Measurements from ENCODE around the gene ANO2. TPM values are rescaled to one million over a fixed set of nuclear protein-coding genes. Genes with fewer than 3 reads are reported as not detected.
"Not testable (repeated sequence)": the region's sequence is repeated elsewhere in the genome, so short reads cannot be mapped to it uniquely, and the experiment has no call there.

Gene ANO2
- polyA plus RNA-seq, 2 donors = 1.3 to 1.4 TPM

GRCh38 chr12:5548152-5548943 lies 396.7 kb downstream of the ANO2 start:
- 68 to 80% methylated on average over 8 of the region's 8 CpGs for WGBS, 2 donors
- Histone ChIP-seq H3K27me3 (ENCODE audit: control insufficient read depth in 1 of 2, insufficient read depth in 2 of 2, low read length in 2 of 2) (no peaks in the 10 kb centered on the region), H3K9me3 (ENCODE audit: control insufficient read depth in 2 of 2, insufficient read depth in 1 of 2, low read depth in 1 of 2, low read length in 1 of 2) (no peaks in the 10 kb centered on the region), H3K27ac (ENCODE audit: low read depth in 2 of 2, low read length in 1 of 2) (no peak overlapping the region), H3K36me3 (ENCODE audit: control insufficient read depth in 2 of 2, insufficient read depth in 2 of 2, low read length in 1 of 2) (no peaks in the 10 kb centered on the region), H3K4me3 (ENCODE audit: low read depth in 1 of 2, low read length in 2 of 2) (no peak overlapping the region), H3K4me1 (ENCODE audit: control insufficient read depth in 2 of 2, insufficient read depth in 2 of 2, low read length in 1 of 2) (no peaks in the 10 kb centered on the region)

- Histone ChIP-seq H3K27me3 (ENCODE audit: control insufficient read depth in 1 of 2, insufficient read depth in 2 of 2, low read length in 2 of 2) (no peaks in the 10 kb centered on the region), H3K9me3 (ENCODE audit: control insufficient read depth in 2 of 2, insufficient read depth in 1 of 2, low read depth in 1 of 2, low read length in 1 of 2) (no peaks in the 10 kb centered on the region), H3K36me3 (ENCODE audit: control insufficient read depth in 2 of 2, insufficient read depth in 2 of 2, low read length in 1 of 2) (no peaks in the 10 kb centered on the region), H3K27ac (ENCODE audit: low read depth in 2 of 2, low read length in 1 of 2) (no peak overlapping the region), H3K4me1 (ENCODE audit: control insufficient read depth in 2 of 2, insufficient read depth in 2 of 2, low read length in 1 of 2) (no peaks in the 10 kb centered on the region), H3K4me3 (ENCODE audit: low read depth in 1 of 2, low read length in 2 of 2) (no peak overlapping the region)
- 88 to 89% methylated on average over 6 of the region's 6 CpGs for WGBS, 2 donors
These were observed 398.4 kb downstream of the ANO2 start for GRCh38 chr12:5546616-5547015.

DNA sequence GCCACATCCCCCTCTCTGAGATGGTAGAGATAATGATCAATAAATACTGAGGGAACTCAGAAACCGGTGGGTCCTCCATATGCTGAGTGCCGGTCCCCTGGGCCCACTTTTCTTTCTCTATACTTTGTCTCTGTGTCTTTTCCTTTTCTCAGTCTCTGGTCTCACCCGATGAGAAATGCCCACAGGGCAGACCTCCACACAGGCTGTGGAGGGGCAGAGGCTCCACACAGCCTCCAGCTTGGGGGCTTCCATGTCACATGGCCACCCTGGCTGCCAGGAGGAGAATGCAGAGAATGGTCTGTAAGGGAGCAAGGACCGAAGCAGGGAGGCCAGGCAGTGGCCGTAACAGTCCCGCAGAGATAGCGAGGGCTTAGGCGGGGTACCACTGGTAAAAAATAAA lies 407.3 kb downstream of the ANO2 start:
- H3K4me3 ChIP-seq (ENCODE audit: low read depth in 1 of 2, low read length in 2 of 2) = no peak overlapping the region
- no peaks in the 10 kb centered on the region for H3K9me3 ChIP-seq (ENCODE audit: control insufficient read depth in 2 of 2, insufficient read depth in 1 of 2, low read depth in 1 of 2, low read length in 1 of 2)
- WGBS, 2 donors = 88 to 92% methylated on average over 8 of the region's 8 CpGs
- H3K36me3 ChIP-seq (ENCODE audit: control insufficient read depth in 2 of 2, insufficient read depth in 2 of 2, low read length in 1 of 2) = no peaks in the 10 kb centered on the region
- no peaks in the 10 kb centered on the region for H3K27me3 ChIP-seq (ENCODE audit: control insufficient read depth in 1 of 2, insufficient read depth in 2 of 2, low read length in 2 of 2)
- H3K27ac ChIP-seq (ENCODE audit: low read depth in 2 of 2, low read length in 1 of 2) = no peak overlapping the region
- no peaks in the 10 kb centered on the region for H3K4me1 ChIP-seq (ENCODE audit: control insufficient read depth in 2 of 2, insufficient read depth in 2 of 2, low read length in 1 of 2)

- H3K4me1 ChIP-seq (ENCODE audit: control insufficient read depth in 2 of 2, insufficient read depth in 2 of 2, low read length in 1 of 2); H3K27me3 ChIP-seq (ENCODE audit: control insufficient read depth in 1 of 2, insufficient read depth in 2 of 2, low read length in 2 of 2): not testable (repeated sequence)
- WGBS, 2 donors = 58 to 61% methylated on average over 13 of the region's 13 CpGs
These were observed 407.9 kb downstream of the ANO2 start for GRCh38 chr12:5537026-5537615.

DNA sequence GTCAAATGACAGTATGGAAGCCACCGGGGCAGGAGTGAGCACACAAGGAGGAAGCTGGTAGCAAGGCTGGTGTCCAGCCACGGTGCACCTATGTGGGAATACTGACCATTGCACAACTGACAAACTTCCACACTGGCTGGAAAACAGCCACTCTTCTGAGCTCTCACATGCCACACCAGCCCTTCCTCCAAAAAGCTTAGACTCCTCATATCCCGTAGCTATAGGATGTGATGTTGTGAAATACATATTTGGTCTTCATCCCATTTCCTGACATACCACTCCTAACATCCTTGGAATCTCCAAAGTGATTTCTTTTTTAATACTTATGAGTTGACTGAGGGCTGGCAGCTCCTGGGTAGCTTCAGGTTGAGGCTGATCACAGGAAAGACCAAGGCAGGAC lies 409.5 kb downstream of the ANO2 start:
- 81 to 86% methylated on average over 3 of the region's 3 CpGs for WGBS, 2 donors
- no peaks in the 10 kb centered on the region for H3K9me3 ChIP-seq (ENCODE audit: control insufficient read depth in 2 of 2, insufficient read depth in 1 of 2, low read depth in 1 of 2, low read length in 1 of 2)
- H3K4me1 ChIP-seq (ENCODE audit: control insufficient read depth in 2 of 2, insufficient read depth in 2 of 2, low read length in 1 of 2) = no peaks in the 10 kb centered on the region
- no peaks in the 10 kb centered on the region for H3K27me3 ChIP-seq (ENCODE audit: control insufficient read depth in 1 of 2, insufficient read depth in 2 of 2, low read length in 2 of 2)
- no peaks in the 10 kb centered on the region for H3K36me3 ChIP-seq (ENCODE audit: control insufficient read depth in 2 of 2, insufficient read depth in 2 of 2, low read length in 1 of 2)
- no peak overlapping the region for H3K27ac ChIP-seq (ENCODE audit: low read depth in 2 of 2, low read length in 1 of 2)
- H3K4me3 ChIP-seq (ENCODE audit: low read depth in 1 of 2, low read length in 2 of 2) = no peak overlapping the region

More at GRCh38 chr12:5537026-5537615, 407.9 kb downstream of the ANO2 start:
- H3K27ac ChIP-seq (ENCODE audit: low read depth in 2 of 2, low read length in 1 of 2); H3K9me3 ChIP-seq (ENCODE audit: control insufficient read depth in 2 of 2, insufficient read depth in 1 of 2, low read depth in 1 of 2, low read length in 1 of 2); H3K36me3 ChIP-seq (ENCODE audit: control insufficient read depth in 2 of 2, insufficient read depth in 2 of 2, low read length in 1 of 2); H3K4me3 ChIP-seq (ENCODE audit: low read depth in 1 of 2, low read length in 2 of 2): not testable (repeated sequence)

GRCh38 chr12:5534426-5535199 lies 410.4 kb downstream of the ANO2 start:
- Histone ChIP-seq H3K4me1 (ENCODE audit: control insufficient read depth in 2 of 2, insufficient read depth in 2 of 2, low read length in 1 of 2) (no peaks in the 10 kb centered on the region), H3K27me3 (ENCODE audit: control insufficient read depth in 1 of 2, insufficient read depth in 2 of 2, low read length in 2 of 2) (no peaks in the 10 kb centered on the region), H3K9me3 (ENCODE audit: control insufficient read depth in 2 of 2, insufficient read depth in 1 of 2, low read depth in 1 of 2, low read length in 1 of 2) (no peaks in the 10 kb centered on the region), H3K27ac (ENCODE audit: low read depth in 2 of 2, low read length in 1 of 2) (no peak overlapping the region), H3K4me3 (ENCODE audit: low read depth in 1 of 2, low read length in 2 of 2) (no peak overlapping the region), H3K36me3 (ENCODE audit: control insufficient read depth in 2 of 2, insufficient read depth in 2 of 2, low read length in 1 of 2) (no peaks in the 10 kb centered on the region)
- WGBS, 2 donors = 85 to 90% methylated on average over 10 of the region's 10 CpGs

DNA sequence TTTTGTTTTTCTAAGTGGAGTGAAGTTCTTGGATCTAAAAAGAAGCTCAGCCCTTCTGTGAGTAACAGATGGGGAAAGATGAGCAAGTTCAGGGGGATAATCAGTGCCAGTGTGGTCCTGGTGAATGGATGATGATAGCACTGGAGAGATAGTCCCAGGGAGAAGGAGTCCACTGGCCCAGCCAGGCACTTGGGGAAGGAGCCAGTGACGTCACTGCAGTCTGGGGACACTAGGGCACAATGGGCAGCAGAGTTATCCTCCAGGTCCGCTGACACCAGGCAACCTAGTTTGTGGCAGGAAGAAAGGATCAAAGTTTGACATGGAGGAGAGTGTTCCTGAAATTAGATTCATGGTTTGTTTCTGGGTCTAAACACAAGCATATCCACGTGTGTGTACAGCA lies 411.7 kb downstream of the ANO2 start:
- Histone ChIP-seq H3K27me3 (ENCODE audit: control insufficient read depth in 1 of 2, insufficient read depth in 2 of 2, low read length in 2 of 2) (no peaks in the 10 kb centered on the region), H3K9me3 (ENCODE audit: control insufficient read depth in 2 of 2, insufficient read depth in 1 of 2, low read depth in 1 of 2, low read length in 1 of 2) (no peaks in the 10 kb centered on the region), H3K4me3 (ENCODE audit: low read depth in 1 of 2, low read length in 2 of 2) (no peak overlapping the region), H3K4me1 (ENCODE audit: control insufficient read depth in 2 of 2, insufficient read depth in 2 of 2, low read length in 1 of 2) (no peaks in the 10 kb centered on the region), H3K36me3 (ENCODE audit: control insufficient read depth in 2 of 2, insufficient read depth in 2 of 2, low read length in 1 of 2) (no peaks in the 10 kb centered on the region), H3K27ac (ENCODE audit: low read depth in 2 of 2, low read length in 1 of 2) (no peak overlapping the region)
- WGBS, 2 donors = 68 to 71% methylated on average over 3 of the region's 3 CpGs

GRCh38 chr12:5525783-5526367 lies 419.2 kb downstream of the ANO2 start:
- 89 to 91% methylated on average over 4 of the region's 4 CpGs for WGBS, 2 donors
- no peaks in the 10 kb centered on the region for H3K36me3 ChIP-seq (ENCODE audit: control insufficient read depth in 2 of 2, insufficient read depth in 2 of 2, low read length in 1 of 2)
- no peaks in the 10 kb centered on the region for H3K27me3 ChIP-seq (ENCODE audit: control insufficient read depth in 1 of 2, insufficient read depth in 2 of 2, low read length in 2 of 2)
- no peak overlapping the region for H3K27ac ChIP-seq (ENCODE audit: low read depth in 2 of 2, low read length in 1 of 2)
- no peaks in the 10 kb centered on the region for H3K4me1 ChIP-seq (ENCODE audit: control insufficient read depth in 2 of 2, insufficient read depth in 2 of 2, low read length in 1 of 2)
- no peaks in the 10 kb centered on the region for H3K9me3 ChIP-seq (ENCODE audit: control insufficient read depth in 2 of 2, insufficient read depth in 1 of 2, low read depth in 1 of 2, low read length in 1 of 2)
- H3K4me3 ChIP-seq (ENCODE audit: low read depth in 1 of 2, low read length in 2 of 2) = no peak overlapping the region

GRCh38 chr12:5524769-5525436 lies 420.2 kb downstream of the ANO2 start:
- no peak overlapping the region for H3K27ac ChIP-seq (ENCODE audit: low read depth in 2 of 2, low read length in 1 of 2)
- H3K4me1 ChIP-seq (ENCODE audit: control insufficient read depth in 2 of 2, insufficient read depth in 2 of 2, low read length in 1 of 2) = no peaks in the 10 kb centered on the region
- no peaks in the 10 kb centered on the region for H3K36me3 ChIP-seq (ENCODE audit: control insufficient read depth in 2 of 2, insufficient read depth in 2 of 2, low read length in 1 of 2)
- no peak overlapping the region for H3K4me3 ChIP-seq (ENCODE audit: low read depth in 1 of 2, low read length in 2 of 2)
- no peaks in the 10 kb centered on the region for H3K9me3 ChIP-seq (ENCODE audit: control insufficient read depth in 2 of 2, insufficient read depth in 1 of 2, low read depth in 1 of 2, low read length in 1 of 2)
- no peaks in the 10 kb centered on the region for H3K27me3 ChIP-seq (ENCODE audit: control insufficient read depth in 1 of 2, insufficient read depth in 2 of 2, low read length in 2 of 2)
- WGBS, 2 donors = 88 to 92% methylated on average over 15 of the region's 15 CpGs
